ENCODE measurements around the gene FAM171A2. TPM values are rescaled to one million over a fixed set of nuclear protein-coding genes. Genes with fewer than 3 reads are reported as not detected.

The FAM171A2 gene
- total RNA-seq, 1 experiment from 2014 or later = 0.30 TPM

DNA sequence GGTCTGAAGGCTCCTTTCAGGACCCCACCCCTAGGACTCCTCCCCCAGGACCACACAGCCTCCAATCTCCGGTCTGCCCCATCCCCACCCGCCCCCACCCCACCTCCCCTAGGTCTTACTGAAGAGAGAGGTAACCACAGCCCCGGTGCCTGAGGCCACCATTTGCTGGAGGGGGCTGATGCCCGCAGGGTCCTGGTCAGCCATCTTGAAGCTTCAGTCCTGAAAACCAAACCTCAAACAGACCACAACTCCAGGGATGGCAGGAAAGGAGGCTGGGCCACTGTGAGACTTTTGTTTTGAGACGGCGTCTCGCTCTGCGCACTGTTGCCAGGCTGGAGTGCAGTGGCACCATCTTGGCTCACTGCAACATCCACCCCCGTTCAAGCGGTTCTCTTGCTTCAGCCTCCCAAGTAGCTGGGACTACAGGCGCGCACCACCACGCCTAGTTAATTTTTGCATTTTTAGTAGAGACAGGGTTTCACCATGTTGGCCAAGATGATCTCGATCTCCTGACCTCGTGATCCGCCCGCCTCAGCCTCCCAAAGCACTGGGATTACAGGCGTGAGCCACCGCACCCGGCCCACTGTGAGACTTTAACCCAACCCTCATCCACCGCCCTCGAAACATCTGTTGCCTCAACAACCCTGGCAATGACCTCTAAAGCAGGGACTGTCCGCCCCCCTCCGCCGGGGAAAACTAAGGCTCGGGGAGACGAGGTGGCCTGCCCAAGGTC is 40.1 kb downstream of the FAM171A2 start:
- ChIA-PET POLR2A (interaction anchor here (0.6 to 5.2 kb wide), 6 partner anchors 8 to 137 kb away, joined by 3 to 61 read pairs (median 5); partner anchors contain the start of genes GRN, TMUB2 and UBTF), CTCF (interaction anchor here (1.1 to 1.8 kb wide), 2 partner anchors 22 to 104 kb away, joined by 3 to 4 read pairs; partner anchors contain the start of gene GRN)
- H3K36me3 Mint-ChIP-seq (ENCODE audit: insufficient read depth, unreplicated experiment) = peaks cover 12% of the 10 kb centered on the region
- H3K4me3 Mint-ChIP-seq (ENCODE audit: unreplicated experiment) = peak overlapping the region; percentile 82
- no peaks in the 10 kb centered on the region for H3K4me1 Mint-ChIP-seq (ENCODE audit: insufficient read depth, unreplicated experiment)
- no peaks in the 10 kb centered on the region for H3K27me3 Mint-ChIP-seq (ENCODE audit: insufficient read depth, unreplicated experiment)
- peak overlapping the region; percentile 93 for H3K27ac Mint-ChIP-seq (ENCODE audit: low read depth, unreplicated experiment)
- TF ChIP-seq, protein P1, sequence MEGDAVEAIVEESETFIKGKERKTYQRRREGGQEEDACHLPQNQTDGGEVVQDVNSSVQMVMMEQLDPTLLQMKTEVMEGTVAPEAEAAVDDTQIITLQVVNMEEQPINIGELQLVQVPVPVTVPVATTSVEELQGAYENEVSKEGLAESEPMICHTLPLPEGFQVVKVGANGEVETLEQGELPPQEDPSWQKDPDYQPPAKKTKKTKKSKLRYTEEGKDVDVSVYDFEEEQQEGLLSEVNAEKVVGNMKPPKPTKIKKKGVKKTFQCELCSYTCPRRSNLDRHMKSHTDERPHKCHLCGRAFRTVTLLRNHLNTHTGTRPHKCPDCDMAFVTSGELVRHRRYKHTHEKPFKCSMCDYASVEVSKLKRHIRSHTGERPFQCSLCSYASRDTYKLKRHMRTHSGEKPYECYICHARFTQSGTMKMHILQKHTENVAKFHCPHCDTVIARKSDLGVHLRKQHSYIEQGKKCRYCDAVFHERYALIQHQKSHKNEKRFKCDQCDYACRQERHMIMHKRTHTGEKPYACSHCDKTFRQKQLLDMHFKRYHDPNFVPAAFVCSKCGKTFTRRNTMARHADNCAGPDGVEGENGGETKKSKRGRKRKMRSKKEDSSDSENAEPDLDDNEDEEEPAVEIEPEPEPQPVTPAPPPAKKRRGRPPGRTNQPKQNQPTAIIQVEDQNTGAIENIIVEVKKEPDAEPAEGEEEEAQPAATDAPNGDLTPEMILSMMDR (IDR thresholded peaks at IDR 0.05; ENCODE audit: unreplicated experiment) = no peak
- intact Hi-C loops (cut with micrococcal nuclease) = loop anchor here (2.0 kb wide), 1 partner anchor 103 kb away; no protein-coding TSS in a partner anchor
- BruUV-seq (replicated peaks) = TSS peak; percentile 29
- DNase-seq (ENCODE audit: unreplicated experiment) = no peak
- H3K9me3 Mint-ChIP-seq (ENCODE audit: unreplicated experiment) = no peaks in the 10 kb centered on the region

DNA sequence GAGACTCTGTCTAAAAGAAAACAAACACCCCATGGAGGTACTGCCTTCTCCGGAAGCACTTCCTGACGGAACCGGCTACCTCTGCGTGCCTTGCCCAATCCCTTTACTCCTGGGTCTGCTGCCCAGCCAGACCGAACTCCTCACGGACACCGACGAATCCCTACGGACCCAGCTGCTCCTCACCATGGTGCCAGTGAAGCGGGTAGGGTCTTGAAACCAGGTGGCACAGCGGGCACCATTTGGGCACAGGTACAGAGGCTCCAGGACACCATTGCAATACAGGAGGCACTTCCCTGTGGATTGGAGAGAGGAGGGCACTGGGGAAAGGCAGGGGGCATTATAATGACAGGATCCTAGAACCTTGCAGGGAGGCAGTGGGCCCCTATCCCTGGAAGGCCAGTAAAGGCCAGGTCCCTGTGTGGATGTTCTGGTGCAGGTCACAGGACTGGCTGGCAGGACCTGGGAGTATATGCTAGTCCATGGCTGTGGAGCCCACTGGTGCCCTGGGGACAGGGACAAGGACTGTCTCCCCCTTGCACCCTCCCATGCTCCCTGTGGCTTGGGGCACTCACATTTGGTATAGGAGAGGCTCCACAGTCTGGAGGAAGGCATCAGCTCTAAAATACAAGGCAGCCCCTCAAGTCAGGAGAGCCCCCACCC is 41.3 kb downstream of the FAM171A2 start:
- Mint-ChIP-seq H3K27ac (ENCODE audit: low read depth, unreplicated experiment) (no peak overlapping the region), H3K4me3 (ENCODE audit: unreplicated experiment) (peak overlapping the region; percentile 82), H3K36me3 (ENCODE audit: insufficient read depth, unreplicated experiment) (peaks cover 12% of the 10 kb centered on the region), H3K27me3 (ENCODE audit: insufficient read depth, unreplicated experiment) (no peaks in the 10 kb centered on the region), H3K4me1 (ENCODE audit: insufficient read depth, unreplicated experiment) (no peaks in the 10 kb centered on the region), H3K9me3 (ENCODE audit: unreplicated experiment) (no peaks in the 10 kb centered on the region)
- BruUV-seq (replicated peaks) = no TSS peak
- intact Hi-C loops (cut with micrococcal nuclease) = no loop called here
- DNase-seq (ENCODE audit: unreplicated experiment) = no peak
- TF ChIP-seq, protein P1 (IDR thresholded peaks at IDR 0.05; ENCODE audit: unreplicated experiment) = no peak
- ChIA-PET POLR2A (interaction anchor here (0.8 to 5.2 kb wide), 2 partner anchors 11 to 102 kb away, joined by 3 to 61 read pairs; partner anchors contain the start of gene UBTF), CTCF (no interaction called here)

DNA sequence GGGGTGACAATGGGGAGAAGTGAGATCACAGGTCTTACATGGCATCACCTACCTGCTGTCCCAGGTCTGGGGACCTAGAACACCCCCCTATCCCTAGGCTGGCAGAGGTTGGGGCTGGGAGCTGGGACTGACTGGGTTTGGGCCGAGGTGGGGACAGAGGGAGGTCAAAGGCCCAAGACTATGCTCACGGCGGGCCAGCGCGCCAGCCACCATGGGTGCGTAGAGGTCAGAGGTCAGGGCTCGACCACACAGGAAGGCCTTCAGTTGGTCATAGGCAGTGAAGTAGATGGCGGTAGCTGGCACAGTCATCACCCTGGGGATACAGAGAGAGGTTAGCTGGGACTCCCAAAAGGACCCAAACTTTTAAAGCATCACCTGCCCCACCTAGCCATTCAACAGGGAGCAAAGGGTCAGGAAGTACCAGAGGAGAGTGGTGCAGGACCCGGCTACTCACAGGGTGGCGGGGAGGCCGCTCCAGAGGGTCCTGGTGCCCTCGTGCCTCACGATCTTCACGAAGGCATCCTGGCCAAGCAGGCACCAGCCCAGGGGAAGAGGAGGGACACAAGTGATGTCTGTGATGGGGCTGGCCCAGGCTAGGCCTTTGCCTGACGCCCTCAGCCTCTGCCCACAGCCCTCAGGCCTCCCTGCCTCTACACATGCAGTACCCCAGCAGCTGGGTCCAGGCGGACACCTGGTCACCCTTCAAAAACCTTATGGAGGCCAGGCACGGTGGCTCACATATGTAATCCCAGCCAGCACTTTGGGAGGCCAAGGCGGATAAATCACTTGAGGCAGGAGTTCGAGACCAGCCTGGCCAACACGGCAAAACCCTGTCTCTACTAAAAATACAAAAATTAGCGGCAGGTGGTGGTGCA is 42.2 kb downstream of the FAM171A2 start:
- no TSS peak for BruUV-seq (replicated peaks)
- intact Hi-C loops (cut with micrococcal nuclease) = no loop called here
- no peaks in the 10 kb centered on the region for H3K4me1 Mint-ChIP-seq (ENCODE audit: insufficient read depth, unreplicated experiment)
- no peaks in the 10 kb centered on the region for H3K9me3 Mint-ChIP-seq (ENCODE audit: unreplicated experiment)
- no peak for DNase-seq (ENCODE audit: unreplicated experiment)
- H3K4me3 Mint-ChIP-seq (ENCODE audit: unreplicated experiment) = no peak overlapping the region
- CTCF ChIA-PET = interaction anchor here (0.5 to 0.7 kb wide), 3 partner anchors 12 to 87 kb away, joined by 3 read pairs; partner anchors contain the start of gene FAM171A2
- H3K36me3 Mint-ChIP-seq (ENCODE audit: insufficient read depth, unreplicated experiment) = peaks cover 18% of the 10 kb centered on the region
- POLR2A ChIA-PET = interaction anchor here (0.8 kb wide), 1 partner anchor 11 kb away, joined by 3 read pairs; no protein-coding TSS in a partner anchor
- H3K27me3 Mint-ChIP-seq (ENCODE audit: insufficient read depth, unreplicated experiment) = peaks cover under 1% of the 10 kb centered on the region
- TF ChIP-seq, protein P1 (IDR thresholded peaks at IDR 0.05; ENCODE audit: unreplicated experiment) = no peak
- no peak overlapping the region for H3K27ac Mint-ChIP-seq (ENCODE audit: low read depth, unreplicated experiment)

Data from MCF 10A (cell line).